H1 (cell line): ENCODE data around the gene MDC1. TPM values are rescaled to one million over a fixed set of nuclear protein-coding genes. Genes with fewer than 3 reads are reported as not detected.

Experiments
- ASH2L ChIP-seq: fragments of 200-600, 300-600 bp; sonication (generic); IDR thresholded peaks from one replicate; pipeline ENCODE4 v1.7.1; 2017; ENCODE audit warnings: low read length
- CHD2 ChIP-seq: IDR thresholded peaks from 2 replicates; pipeline ENCODE4 v1.6.1; 2012; ENCODE audit warnings: low read length, improper control_type of control experiment
- EZH2 ChIP-seq: fragments of 200-600 bp; sonication (generic); IDR thresholded peaks from 2 replicates; pipeline ENCODE4 v1.7.1; 2012; ENCODE audit warnings: low read depth, mild to moderate bottlenecking, moderate library complexity, low read length, inconsistent platforms; ENCODE audit not compliant: severe bottlenecking
- HDAC2 ChIP-seq, 2 experiments: fragments of 300-600 bp in 1 of 2; sonication (generic) in 1 of 2; IDR thresholded peaks; 2 replicates each; pipeline ENCODE4 v1.6.1; 2011 to 2012; ENCODE audit warnings: low read depth in 2 of 2, low read length in 2 of 2, mild to moderate bottlenecking in 2 of 2, moderate library complexity in 2 of 2, borderline replicate concordance in 1 of 2, inconsistent platforms in 1 of 2
- HDAC6 ChIP-seq: IDR thresholded peaks from one replicate; pipeline ENCODE4 v1.7.1; 2012; ENCODE audit warnings: low read depth, mild to moderate bottlenecking, inconsistent platforms, low read length, moderate library complexity
- MAFK ChIP-seq: IDR thresholded peaks from 2 replicates; pipeline ENCODE4 v1.6.1; 2012; ENCODE audit warnings: low read depth, mild to moderate bottlenecking, improper control_type of control experiment, low read length
- NANOG ChIP-seq: IDR thresholded peaks from 2 replicates; pipeline ENCODE4 v1.6.1; 2011; ENCODE audit warnings: low read length, low read depth, mild to moderate bottlenecking, inconsistent platforms; ENCODE audit not compliant: insufficient read depth, poor library complexity, severe bottlenecking
- NRF1 ChIP-seq: IDR thresholded peaks from 2 replicates; pipeline ENCODE4 v1.6.1; 2011; ENCODE audit warnings: mild to moderate bottlenecking, low read depth, low read length, improper control_type of control experiment
- RAD21 ChIP-seq, 2 experiments: IDR thresholded peaks in 1 of 2; conservative IDR thresholded peaks in 1 of 2; 2 replicates each; pipeline ENCODE4 v1.6.1; 2011; ENCODE audit warnings: low read depth in 2 of 2, low read length in 2 of 2, improper control_type of control experiment in 1 of 2, inconsistent platforms in 1 of 2, mild to moderate bottlenecking in 1 of 2, moderate library complexity in 1 of 2
- RFX5 ChIP-seq: IDR thresholded peaks from 2 replicates; pipeline ENCODE4 v1.6.1; 2011; ENCODE audit warnings: low read depth, low read length, improper control_type of control experiment, borderline replicate concordance
- RNF2 ChIP-seq: fragments of 200-900, 300-1000 bp; sonication (generic); IDR thresholded peaks from 2 replicates; pipeline ENCODE4 v1.7.1; 2016; ENCODE audit warnings: borderline replicate concordance, low read depth, mild to moderate bottlenecking, antibody characterized with exemption, low read length; ENCODE audit not compliant: poor library complexity, severe bottlenecking; ENCODE audit errors: missing control alignments
- SIX5 ChIP-seq: IDR thresholded peaks from 2 replicates; pipeline ENCODE4 v1.6.1; 2011; ENCODE audit warnings: mild to moderate bottlenecking, low read depth, low read length
- SP1 ChIP-seq: IDR thresholded peaks from 2 replicates; pipeline ENCODE4 v1.6.1; 2011; ENCODE audit warnings: low read depth, low read length
- SUZ12 ChIP-seq: fragments of 200-600 bp; sonication (generic); IDR thresholded peaks from 2 replicates; pipeline ENCODE4 v1.6.1; 2012; ENCODE audit warnings: mild to moderate bottlenecking, inconsistent platforms, low read length, moderate library complexity, mixed read lengths
- TEAD4 ChIP-seq: IDR thresholded peaks from 2 replicates; pipeline ENCODE4 v1.6.1; 2012; ENCODE audit warnings: low read depth, low read length, inconsistent platforms, mixed read lengths
- polyA plus RNA-seq, 7 experiments: library from polyadenylated mRNA; depleted of rRNA in 3 of 7; stranded (reverse) in 5 of 7; unstranded in 2 of 7; fragments of >200 nt in 5 of 7; fragments of 200-250 nt in 2 of 7; gene quantifications; 1 replicate in 5 of 7; 2 replicates in 1 of 7; 4 replicates in 1 of 7; pipeline versions ENCODE4 v1.2.1 to v1.2.3, GENCODE V29; 2011 to 2013; ENCODE audit warnings: missing spikeins in 2 of 7, mixed read lengths in 2 of 7
- total RNA-seq: library from RNA; stranded (reverse); fragmentation: NEBNext Ultra II Directional; extraction: Animal tissue kit (Norgen Biotek cat#: 25700); gene quantifications from 2 replicates; pipeline ENCODE4 v1.2.1, GENCODE V29; 2021
- TF ChIP-seq, protein P1 (sequence below), 3 experiments: IDR thresholded peaks; 1 replicate in 2 of 3; 2 replicates in 1 of 3; pipeline versions ENCODE4 v1.5.1 to v1.6.1; 2011; ENCODE audit warnings: low read length in 3 of 3, mild to moderate bottlenecking in 3 of 3, inconsistent platforms in 2 of 3, low read depth in 1 of 3, moderate library complexity in 1 of 3; ENCODE audit not compliant: insufficient read depth in 1 of 3; ENCODE audit errors: control extremely low read depth in 1 of 3

The MDC1 gene
- total and polyA plus RNA-seq, 2 of the 8 experiments (the other 6 are each of a cell fraction or from before 2014, with no cell fraction given) = 29.9 to 81.1 TPM

DNA sequence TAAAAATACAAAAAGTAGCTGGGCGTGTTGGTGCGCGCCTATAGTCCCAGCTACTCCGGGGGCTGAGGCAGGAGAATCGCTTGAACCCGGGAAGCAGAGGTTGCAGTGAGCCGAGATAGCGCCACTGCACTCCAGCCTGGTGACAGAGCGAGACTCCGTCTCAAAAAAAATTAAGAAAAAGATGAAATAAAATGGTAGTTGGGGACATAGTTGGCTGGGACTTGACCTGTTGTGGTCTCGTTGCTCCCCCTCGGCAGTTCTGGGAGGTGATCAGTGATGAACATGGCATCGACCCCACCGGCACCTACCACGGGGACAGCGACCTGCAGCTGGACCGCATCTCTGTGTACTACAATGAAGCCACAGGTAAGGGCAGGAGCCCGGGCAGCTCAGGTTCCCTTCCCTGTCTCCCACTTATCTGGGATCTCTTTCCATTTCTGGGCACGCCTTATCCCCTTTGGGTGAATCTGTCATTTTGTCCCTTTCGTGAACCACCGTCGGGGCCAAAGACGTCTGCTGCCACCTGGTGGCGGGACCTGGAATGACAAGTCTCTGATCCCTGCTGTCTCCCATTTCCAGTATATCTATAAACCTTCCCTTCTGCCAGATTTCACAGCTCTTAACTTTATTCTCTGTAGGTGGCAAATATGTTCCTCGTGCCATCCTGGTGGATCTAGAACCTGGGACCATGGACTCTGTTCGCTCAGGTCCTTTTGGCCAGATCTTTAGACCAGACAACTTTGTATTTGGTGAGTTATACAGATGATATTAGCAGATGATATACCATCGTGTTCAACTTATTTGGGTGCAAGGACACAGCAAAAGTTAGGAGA is 5.4 kb upstream of the MDC1 start (continued):
- TF ChIP-seq SUZ12 (no peak), CHD2 (0 out of 2 replicates have a peak, but pooled peaks have one; percentile 29), HDAC2 (IDR thresholded peaks at IDR 0.05; ENCODE audit: borderline replicate concordance in 1 of 2, low read depth in 2 of 2, low read length in 2 of 2) (0 out of 4 replicates have a peak, but pooled peaks of 1 of the 2 experiments have one; percentile 36), RNF2 (no peak), NANOG (no peak), NRF1 (no peak), RAD21 (IDR thresholded peaks at IDR 0.05 in 1 of 2, conservative IDR thresholded peaks at IDR 0.05 in 1 of 2; ENCODE audit: low read depth in 2 of 2, low read length in 2 of 2) (peak; percentile 71 to 80), SP1 (no peak), ASH2L (no peak), EZH2 (no peak), SIX5 (no peak), RFX5 (no peak), MAFK (no peak), HDAC6 (no peak), TEAD4 (no peak)
- TF ChIP-seq, protein P1, sequence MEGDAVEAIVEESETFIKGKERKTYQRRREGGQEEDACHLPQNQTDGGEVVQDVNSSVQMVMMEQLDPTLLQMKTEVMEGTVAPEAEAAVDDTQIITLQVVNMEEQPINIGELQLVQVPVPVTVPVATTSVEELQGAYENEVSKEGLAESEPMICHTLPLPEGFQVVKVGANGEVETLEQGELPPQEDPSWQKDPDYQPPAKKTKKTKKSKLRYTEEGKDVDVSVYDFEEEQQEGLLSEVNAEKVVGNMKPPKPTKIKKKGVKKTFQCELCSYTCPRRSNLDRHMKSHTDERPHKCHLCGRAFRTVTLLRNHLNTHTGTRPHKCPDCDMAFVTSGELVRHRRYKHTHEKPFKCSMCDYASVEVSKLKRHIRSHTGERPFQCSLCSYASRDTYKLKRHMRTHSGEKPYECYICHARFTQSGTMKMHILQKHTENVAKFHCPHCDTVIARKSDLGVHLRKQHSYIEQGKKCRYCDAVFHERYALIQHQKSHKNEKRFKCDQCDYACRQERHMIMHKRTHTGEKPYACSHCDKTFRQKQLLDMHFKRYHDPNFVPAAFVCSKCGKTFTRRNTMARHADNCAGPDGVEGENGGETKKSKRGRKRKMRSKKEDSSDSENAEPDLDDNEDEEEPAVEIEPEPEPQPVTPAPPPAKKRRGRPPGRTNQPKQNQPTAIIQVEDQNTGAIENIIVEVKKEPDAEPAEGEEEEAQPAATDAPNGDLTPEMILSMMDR (IDR thresholded peaks at IDR 0.05; ENCODE audit: control extremely low read depth in 1 of 3, insufficient read depth in 1 of 3, low read depth in 1 of 3, low read length in 3 of 3) = peak; percentile 85 to 88 (median 87)
